H9 (cell line): Measurements from ENCODE around the gene RAB43. TPM values are rescaled to one million over a fixed set of nuclear protein-coding genes. Genes with fewer than 3 reads are reported as not detected.

Experiments
- DNase-seq: peaks from one replicate; pipeline ENCODE4 v3.0.0-alpha.2; 2017
- H2AFZ ChIP-seq: one replicate; pipeline ENCODE4 v1.6.1; 2013; ENCODE audit warnings: mild to moderate bottlenecking, low read length, control low read depth, moderate library complexity
- H2AK5ac ChIP-seq: 2 replicates; pipeline ENCODE4 v1.6.1; 2013; ENCODE audit warnings: low read length, control low read depth, mixed read lengths; ENCODE audit not compliant: insufficient read length
- H2BK120ac ChIP-seq: one replicate; pipeline ENCODE4 v1.6.1; 2013; ENCODE audit warnings: low read depth, mild to moderate bottlenecking, low read length, control low read depth, inconsistent platforms; ENCODE audit not compliant: poor library complexity, severe bottlenecking
- H2BK12ac ChIP-seq: 2 replicates; pipeline ENCODE4 v1.6.1; 2013; ENCODE audit warnings: low read length, control low read depth, mixed read lengths, low read depth; ENCODE audit not compliant: insufficient read length
- H2BK15ac ChIP-seq: 2 replicates; pipeline ENCODE4 v1.6.1; 2013; ENCODE audit warnings: low read depth, low read length, control low read depth
- H2BK20ac ChIP-seq: one replicate; pipeline ENCODE4 v1.6.1; 2013; ENCODE audit warnings: low read depth, mild to moderate bottlenecking, low read length, control low read depth, inconsistent platforms; ENCODE audit not compliant: poor library complexity, severe bottlenecking
- H2BK5ac ChIP-seq: 2 replicates; pipeline ENCODE4 v1.6.1; 2013; ENCODE audit warnings: low read length, control low read depth, mixed read lengths; ENCODE audit not compliant: insufficient read length
- H3K14ac ChIP-seq: 2 replicates; pipeline ENCODE4 v1.6.1; 2013; ENCODE audit warnings: low read length, control low read depth; ENCODE audit not compliant: insufficient read depth
- H3K18ac ChIP-seq: 2 replicates; pipeline ENCODE4 v1.6.1; 2013; ENCODE audit warnings: low read depth, mild to moderate bottlenecking, mixed read lengths, low read length, control low read depth; ENCODE audit not compliant: insufficient read length
- H3K23ac ChIP-seq: 2 replicates; pipeline ENCODE4 v1.6.1; 2013; ENCODE audit warnings: low read length, control low read depth, mixed read lengths, low read depth; ENCODE audit not compliant: insufficient read length
- H3K23me2 ChIP-seq: 2 replicates; pipeline ENCODE4 v1.6.1; 2013; ENCODE audit warnings: low read depth, mild to moderate bottlenecking, mixed read lengths, low read length, control low read depth; ENCODE audit not compliant: insufficient read length, poor library complexity, severe bottlenecking
- H3K27ac ChIP-seq: 2 replicates; pipeline ENCODE4 v1.5.1; 2013; ENCODE audit warnings: low read length, control low read depth, mixed read lengths, low read depth; ENCODE audit not compliant: insufficient read length
- H3K27me3 ChIP-seq: 2 replicates; pipeline ENCODE4 v1.6.1; 2013; ENCODE audit warnings: low read length, control low read depth, inconsistent platforms; ENCODE audit not compliant: insufficient read depth
- H3K4ac ChIP-seq: 2 replicates; pipeline ENCODE4 v1.6.1; 2013; ENCODE audit warnings: low read depth, mild to moderate bottlenecking, control low read depth, inconsistent platforms, low read length, moderate library complexity
- H3K4me1 ChIP-seq: 2 replicates; pipeline ENCODE4 v1.6.1; 2013; ENCODE audit warnings: low read length, control low read depth, inconsistent platforms; ENCODE audit not compliant: insufficient read depth
- H3K4me2 ChIP-seq: 2 replicates; pipeline ENCODE4 v1.6.1; 2013; ENCODE audit warnings: low read length, control low read depth, mixed read lengths; ENCODE audit not compliant: insufficient read length, insufficient read depth
- H3K56ac ChIP-seq: 2 replicates; pipeline ENCODE4 v1.6.1; 2013; ENCODE audit warnings: low read depth, mild to moderate bottlenecking, mixed read lengths, low read length, control low read depth; ENCODE audit not compliant: insufficient read length
- H3K79me1 ChIP-seq: 2 replicates; pipeline ENCODE4 v1.6.1; 2013; ENCODE audit warnings: low read depth, mild to moderate bottlenecking, moderate library complexity, low read length, control low read depth, inconsistent platforms; ENCODE audit not compliant: insufficient read depth, poor library complexity, severe bottlenecking
- H3K79me2 ChIP-seq: 2 replicates; pipeline ENCODE4 v1.6.1; 2013; ENCODE audit warnings: low read length, control low read depth, inconsistent platforms; ENCODE audit not compliant: insufficient read depth
- H3K9ac ChIP-seq: 2 replicates; pipeline ENCODE4 v1.6.1; 2013; ENCODE audit warnings: low read length, control low read depth, mixed read lengths; ENCODE audit not compliant: insufficient read length; ENCODE audit errors: extremely low read depth
- H3K9me3 ChIP-seq: one replicate; pipeline ENCODE4 v1.6.1; 2013; ENCODE audit warnings: low read depth, low read length, inconsistent platforms; ENCODE audit not compliant: control insufficient read depth
- H3T11ph ChIP-seq: one replicate; pipeline ENCODE4 v1.6.1; 2013; ENCODE audit warnings: mild to moderate bottlenecking, low read length, control low read depth, inconsistent platforms
- H4K20me1 ChIP-seq: one replicate; pipeline ENCODE4 v1.6.1; 2013; ENCODE audit not compliant: control insufficient read depth, insufficient read length, insufficient read depth
- H4K5ac ChIP-seq: 2 replicates; pipeline ENCODE4 v1.6.1; 2013; ENCODE audit warnings: low read depth, mild to moderate bottlenecking, mixed read lengths, low read length, control low read depth; ENCODE audit not compliant: insufficient read length
- H4K8ac ChIP-seq: replicated peaks from 2 replicates; pipeline ENCODE4 v1.6.1; 2013; ENCODE audit warnings: low read length, control low read depth, mixed read lengths, low read depth; ENCODE audit not compliant: insufficient read length
- H4K91ac ChIP-seq: 2 replicates; pipeline ENCODE4 v1.6.1; 2013; ENCODE audit warnings: low read depth, mild to moderate bottlenecking, moderate library complexity, mixed read lengths, low read length, control low read depth; ENCODE audit not compliant: insufficient read length
- H3K27ac Mint-ChIP-seq, 3 experiments: 2 replicates in 2 of 3; 3 replicates in 1 of 3; pipeline ENCODE4 v1.8.0; 2020 to 2021; ENCODE audit warnings: mixed read lengths in 3 of 3, mild to moderate bottlenecking in 1 of 3, moderate library complexity in 1 of 3
- H3K27me3 Mint-ChIP-seq: 2 replicates; pipeline ENCODE4 v1.8.0; 2021; ENCODE audit warnings: low read depth, mild to moderate bottlenecking, moderate library complexity, mixed read lengths
- H3K36me3 Mint-ChIP-seq, 3 experiments: 2 replicates in 2 of 3; 3 replicates in 1 of 3; pipeline ENCODE4 v1.8.0; 2020 to 2021; ENCODE audit warnings: low read depth in 3 of 3, mixed read lengths in 3 of 3; ENCODE audit not compliant: insufficient read depth in 1 of 3
- H3K4me1 Mint-ChIP-seq, 2 experiments: 2 replicates each; pipeline ENCODE4 v1.8.0; 2020; ENCODE audit warnings: mixed read lengths in 2 of 2
- H3K4me3 Mint-ChIP-seq, 2 experiments: 2 replicates in 1 of 2; 3 replicates in 1 of 2; pipeline ENCODE4 v1.8.0; 2020 to 2021; ENCODE audit warnings: mild to moderate bottlenecking in 2 of 2, mixed read lengths in 2 of 2, moderate library complexity in 1 of 2
- H3K9me3 Mint-ChIP-seq, 2 experiments: 2 replicates in 1 of 2; 3 replicates in 1 of 2; pipeline ENCODE4 v1.8.0; 2020; ENCODE audit warnings: mild to moderate bottlenecking in 2 of 2, mixed read lengths in 2 of 2, moderate library complexity in 1 of 2
- CTCF ChIP-seq: fragments of 200-600 bp; sonication (generic); conservative IDR thresholded peaks from 3 replicates; pipeline ENCODE4 v1.8.0; 2021; ENCODE audit warnings: antibody characterized with exemption, mild to moderate bottlenecking
- total RNA-seq: library from RNA; stranded (reverse); gene quantifications from 2 replicates; pipeline ENCODE4 v1.2.1, GENCODE V29; 2021

The RAB43 gene
- total RNA-seq, 1 experiment from 2014 or later, result 13.6 TPM

GRCh38 chr3:129117134-129117533, 4.5 kb downstream of the RAB43 start:
- Histone ChIP-seq H3K4me2 (no peak overlapping the region), H3K23me2 (peaks cover 6% of the 10 kb centered on the region), H3K14ac (no peak overlapping the region), H2BK15ac (no peak overlapping the region), H3K9me3 (no peaks in the 10 kb centered on the region), H4K5ac (no peak overlapping the region), H3K4me1 (peaks cover 12% of the 10 kb centered on the region; the same call in 1 of the 2 replicates), H3K79me1 (no peaks in the 10 kb centered on the region), H2AFZ (no peak overlapping the region), H3K79me2 (peaks cover 14% of the 10 kb centered on the region; the same call in 1 of the 2 replicates), H3K27me3 (no peaks in the 10 kb centered on the region), H3K23ac (no peak overlapping the region), H2BK120ac (no peak overlapping the region), H3K18ac (no peak overlapping the region), H3K56ac (no peak overlapping the region), H3T11ph (no peak overlapping the region), H3K9ac (no peak overlapping the region), H2BK20ac (no peak overlapping the region), H3K27ac (no peak overlapping the region), H4K8ac (no peak overlapping the region), H3K4ac (no peak overlapping the region), H4K91ac (no peak overlapping the region), H2BK5ac (no peak overlapping the region), H2AK5ac (no peak overlapping the region), H4K20me1 (no peaks in the 10 kb centered on the region), H2BK12ac (no peak overlapping the region)
- Mint-ChIP-seq H3K4me1 (peaks cover 42 to 49% of the 10 kb centered on the region in 2 experiments), H3K27me3 (no peaks in the 10 kb centered on the region; the same call in 1 of the 2 replicates), H3K36me3 (peaks cover 0 to 4% (median 0%) of the 10 kb centered on the region in 3 experiments; a peak in 4 of 7 replicates), H3K9me3 (no peaks in the 10 kb centered on the region), H3K27ac (no peak overlapping the region), H3K4me3 (no peak overlapping the region)
- TF ChIP-seq CTCF, result no peak
- DNase-seq, result no peak
